HCT116 (cell line): ENCODE results near the gene CFDP1. TPM values are rescaled to one million over a fixed set of nuclear protein-coding genes. Genes with fewer than 3 reads are reported as not detected.

Source experiments
- ATAC-seq: fragments of 200-7000 bp; cut with Tn5 transposase; 2 replicates; pipeline ENCODE4 v1.9.1; 2020; ENCODE audit warnings: mild to moderate bottlenecking, moderate library complexity
- Bru-seq: library from RNA; stranded (reverse); fragments of 400-500 nt; gene quantifications from one replicate; lab custom pipeline; 2021; lab: Mats Ljungman, UMichigan
- BruChase-seq, 2 experiments: library from RNA; stranded (reverse); fragments of 400-500 nt; gene quantifications; one replicate each; lab custom pipeline; 2021; lab: Mats Ljungman, UMichigan
- BruUV-seq: library from RNA; stranded (reverse); fragments of 400-500 nt; replicated peaks from 2 replicates; lab custom pipeline; 2021; lab: Mats Ljungman, UMichigan
- CTCF ChIA-PET: fragments of 300-600 bp; sonication (Branson Sonifier 250); formaldehyde crosslinking; loops from one replicate; lab custom pipeline; 2021; ENCODE audit warnings: antibody characterized with exemption; lab: Charles Lee
- POLR2A ChIA-PET: fragments of 300-600, 350-600 bp; sonication (Branson Sonifier 250); formaldehyde crosslinking; loops from one replicate; lab custom pipeline; 2021; ENCODE audit warnings: antibody characterized with exemption; lab: Charles Lee
- RAD21 ChIA-PET, 2 experiments: fragments of 300-600 bp; sonication (Branson Sonifier 250); formaldehyde crosslinking; loops; one replicate each; lab custom pipeline; 2023; ENCODE audit warnings: low total read pairs in 2 of 2; ENCODE audit not compliant: uncharacterized antibody in 2 of 2, unreplicated experiment in 2 of 2, low non-redundant PET in 1 of 2; lab: Charles Lee
- DNase-seq: peaks from one replicate; pipeline ENCODE4 v3.0.0-alpha.2; 2010; ENCODE audit warnings: low read depth, low spot score
- H2AFZ ChIP-seq: fragments of 200-600 bp; shearing (Covaris generic), sonication (generic); 2 replicates; pipeline ENCODE4 v1.6.1; 2017; ENCODE audit warnings: low read depth, mixed run types, mixed read lengths, antibody characterized with exemption, low read length; ENCODE audit not compliant: poor library complexity, severe bottlenecking
- H3K27ac ChIP-seq: 2 replicates; pipeline ENCODE4 v1.5.1; 2012; ENCODE audit warnings: low read depth, low read length
- H3K27me3 ChIP-seq: fragments of 200-600 bp; sonication (generic); 2 replicates; pipeline ENCODE4 v1.6.1; 2016; ENCODE audit warnings: mixed run types, low read length, mixed read lengths; ENCODE audit not compliant: insufficient read depth
- H3K36me3 ChIP-seq, 2 experiments: fragments of 200-500 bp in 1 of 2; fragments of 200-600 bp in 1 of 2; sonication (Bioruptor generic) in 1 of 2; sonication (generic) in 1 of 2; 2 replicates each; pipeline versions ENCODE4 v1.5.1 to v1.6.1; 2014 to 2016; ENCODE audit warnings: low read length in 2 of 2, inconsistent platforms in 1 of 2, mixed read lengths in 1 of 2, mixed run types in 1 of 2; ENCODE audit not compliant: insufficient read depth in 2 of 2, control insufficient read depth in 1 of 2
- H3K4me1 ChIP-seq, 2 experiments: fragments of 200-600 bp in 1 of 2; sonication (generic) in 1 of 2; 2 replicates each; pipeline versions ENCODE4 v1.5.1 to v1.6.1; 2012 to 2017; ENCODE audit warnings: low read length in 2 of 2, inconsistent platforms in 1 of 2, mild to moderate bottlenecking in 1 of 2, mixed read lengths in 1 of 2, mixed run types in 1 of 2, moderate library complexity in 1 of 2; ENCODE audit not compliant: insufficient read depth in 2 of 2, control insufficient read depth in 1 of 2
- H3K4me2 ChIP-seq: fragments of 200-600 bp; sonication (generic); 2 replicates; pipeline ENCODE4 v1.6.1; 2017; ENCODE audit warnings: mixed run types, low read length, mixed read lengths
- H3K4me3 ChIP-seq, 2 experiments: fragments of 200-600 bp in 1 of 2; sonication (generic) in 1 of 2; replicated peaks in 1 of 2; 2 replicates each; pipeline ENCODE4 v1.5.1; 2011 to 2016; ENCODE audit warnings: low read length in 2 of 2, control low read depth in 1 of 2, low read depth in 1 of 2, mild to moderate bottlenecking in 1 of 2, mixed read lengths in 1 of 2, mixed run types in 1 of 2
- H3K79me2 ChIP-seq: fragments of 200-600 bp; sonication (generic); 2 replicates; pipeline ENCODE4 v1.6.1; 2017; ENCODE audit warnings: mild to moderate bottlenecking, mixed run types, low read length, moderate library complexity, mixed read lengths; ENCODE audit not compliant: insufficient read depth
- H3K9ac ChIP-seq: fragments of 200-600 bp; sonication (generic); 2 replicates; pipeline ENCODE4 v1.6.1; 2016; ENCODE audit warnings: low read length, mixed read lengths
- H3K9me2 ChIP-seq: fragments of 200-600 bp; sonication (generic), shearing (Covaris generic); 2 replicates; pipeline ENCODE4 v1.6.1; 2017; ENCODE audit warnings: mixed run types, mild to moderate bottlenecking, moderate library complexity; ENCODE audit not compliant: insufficient read depth
- H3K9me3 ChIP-seq, 2 experiments: fragments of 200-500 bp in 1 of 2; fragments of 200-600 bp in 1 of 2; sonication (Bioruptor generic) in 1 of 2; sonication (generic) in 1 of 2; 2 replicates each; pipeline ENCODE4 v1.6.1; 2014 to 2017; ENCODE audit warnings: low read length in 2 of 2, mixed read lengths in 2 of 2, inconsistent platforms in 1 of 2, low read depth in 1 of 2, mild to moderate bottlenecking in 1 of 2, mixed run types in 1 of 2, moderate library complexity in 1 of 2; ENCODE audit not compliant: control insufficient read depth in 1 of 2, insufficient read depth in 1 of 2
- H4K20me1 ChIP-seq: fragments of 200-600 bp; sonication (generic), shearing (Covaris generic); 2 replicates; pipeline ENCODE4 v1.6.1; 2017; ENCODE audit warnings: mixed run types, mild to moderate bottlenecking, moderate library complexity; ENCODE audit not compliant: insufficient read depth
- CBX3 ChIP-seq: IDR thresholded peaks from 2 replicates; pipeline ENCODE4 v1.6.1; 2012; ENCODE audit warnings: low read depth
- CEBPB ChIP-seq: IDR thresholded peaks from 2 replicates; pipeline ENCODE4 v1.6.1; 2012; ENCODE audit warnings: low read depth
- EGR1 ChIP-seq: IDR thresholded peaks from 2 replicates; pipeline ENCODE4 v1.6.1; 2012; ENCODE audit warnings: low read depth
- FOSL1 ChIP-seq: IDR thresholded peaks from 2 replicates; pipeline ENCODE4 v1.6.1; 2012; ENCODE audit warnings: low read depth
- JUND ChIP-seq: IDR thresholded peaks from 2 replicates; pipeline ENCODE4 v1.6.1; 2012
- MAX ChIP-seq: IDR thresholded peaks from 2 replicates; pipeline ENCODE4 v1.6.1; 2012
- POLR2A ChIP-seq: IDR thresholded peaks from 2 replicates; pipeline ENCODE4 v1.7.0; 2011; ENCODE audit warnings: borderline replicate concordance; ENCODE audit not compliant: insufficient read depth, insufficient read length; ENCODE audit errors: extremely low read depth
- POLR2AphosphoS5 ChIP-seq: IDR thresholded peaks from 2 replicates; pipeline ENCODE4 v1.6.1; 2011; ENCODE audit warnings: mild to moderate bottlenecking, low read depth, low read length, moderate library complexity
- REST ChIP-seq: IDR thresholded peaks from 2 replicates; pipeline ENCODE4 v1.6.1; 2012; ENCODE audit warnings: low read depth
- SIN3A ChIP-seq: IDR thresholded peaks from 2 replicates; pipeline ENCODE4 v1.6.1; 2012; ENCODE audit warnings: low read depth
- SRF ChIP-seq: IDR thresholded peaks from 2 replicates; pipeline ENCODE4 v1.6.1; 2012; ENCODE audit warnings: low read depth
- TCF7L2 ChIP-seq: IDR thresholded peaks from 2 replicates; pipeline ENCODE4 v1.7.0; 2011; ENCODE audit warnings: borderline replicate concordance, inconsistent platforms; ENCODE audit not compliant: insufficient read depth, insufficient read length; ENCODE audit errors: extremely low read depth
- YY1 ChIP-seq: IDR thresholded peaks from 2 replicates; pipeline ENCODE4 v1.6.1; 2011; ENCODE audit warnings: low read length, low read depth, moderate library complexity, mild to moderate bottlenecking; ENCODE audit not compliant: insufficient replicate concordance; ENCODE audit errors: extremely low read depth
- ZBTB33 ChIP-seq: IDR thresholded peaks from 2 replicates; pipeline ENCODE4 v1.6.1; 2011; ENCODE audit warnings: mild to moderate bottlenecking, low read length, moderate library complexity; ENCODE audit not compliant: insufficient replicate concordance; ENCODE audit errors: extremely low read depth
- ZFX ChIP-seq: fragments of 450-650 bp; IDR thresholded peaks from 2 replicates; pipeline ENCODE4 v1.6.1; 2017
- ZNF274 ChIP-seq: fragments of 200-500 bp; sonication (Bioruptor generic); IDR thresholded peaks from 2 replicates; pipeline ENCODE4 v1.6.1; 2014; ENCODE audit warnings: mild to moderate bottlenecking, low read depth, low read length, inconsistent platforms
- intact Hi-C: fragments of 100-400 bp; cut with micrococcal nuclease; formaldehyde crosslinking; loops from 2 replicates; pipeline ENCODE4 v1.10.0; 2022
- long read RNA-seq: library from polyadenylated mRNA; unstranded; transcript quantifications from one replicate; pipeline ENCODE4 v2.0.0, GENCODE V29; 2021; ENCODE audit not compliant: unreplicated experiment
- polyA plus RNA-seq: library from polyadenylated mRNA; unstranded; fragments of >200 nt; gene quantifications from 2 replicates; pipeline ENCODE4 v1.2.1, GENCODE V29; 2012; ENCODE audit warnings: missing spikeins
- total RNA-seq: library from RNA; stranded (reverse); gene quantifications from one replicate; pipeline ENCODE4 v1.2.1, GENCODE V29; 2021; ENCODE audit not compliant: unreplicated experiment

Gene CFDP1
- total RNA-seq: 45.3 TPM
- 40.9 and 53.4 TPM in 2 replicates for polyA plus RNA-seq
- Bru-seq, nascent RNA: percentile 77 among the genes with signal in this experiment
- BruChase-seq, experiment 1, labeled RNA remaining after a 6-hour chase: percentile 71 among the genes with signal in this experiment
- percentile 71 among the genes with signal in this experiment for BruChase-seq, experiment 2, labeled RNA remaining after a 2-hour chase
- long read RNA-seq, transcript CFDP1-201 (7 exons, 1,275 nt): major isoform, 55 of 86 reads
- long read RNA-seq, partial matches to known transcripts: 18 of 86 reads
- long read RNA-seq, other reads (novel, unspliced or antisense): 13 of 86 reads

- ChIA-PET CTCF (interaction anchor here (0.8 to 1.9 kb wide), 3 partner anchors 32 to 1738 kb away, joined by 3 to 4 read pairs (median 3); partner anchors contain the start of gene TMEM170A), POLR2A (interaction anchor here (0.5 kb wide), 1 partner anchor 301 kb away, joined by 3 read pairs; no protein-coding TSS in a partner anchor)
- Histone ChIP-seq H3K4me2 (peak within 1 kb of the TSS; percentile 95), H4K20me1 (0 out of 2 replicates have a peak, but pooled peaks cover 4% of the 10 kb centered on the region)
- intact Hi-C loops: no loop called here
- TF ChIP-seq EGR1 (peak; percentile 76), POLR2AphosphoS5 (peak; percentile 86), JUND (no peak), MAX (peak; percentile 99), SRF (no peak), FOSL1 (0 out of 2 replicates have a peak, but pooled peaks have one; percentile 0), CBX3 (peak; percentile 79), ZNF274 (no peak), TCF7L2 (no peak), POLR2A (peak; percentile 61), REST (no peak), ZFX (no peak; the same call in 1 of the 2 replicates), ZBTB33 (no peak), YY1 (peak; percentile 35), CEBPB (no peak), SIN3A (peak; percentile 91)
- TF ChIP-seq, all 23 proteins: peak for 8
- H2AFZ ChIP-seq: peak within 1 kb of the TSS; percentile 97
- peaks cover 45% of the 10 kb centered on the region for H3K79me2 ChIP-seq
- peak; percentile 94 for ATAC-seq
- no peaks in the 10 kb centered on the region for H3K9me3 ChIP-seq
- H3K4me1 ChIP-seq: peaks cover 0 to 20% of the 10 kb centered on the region in 2 experiments; a peak in 3 of 4 replicates
- H3K9me2 ChIP-seq: no peaks in the 10 kb centered on the region
- H3K36me3 ChIP-seq: no peaks in the 10 kb centered on the region
- TSS peak; percentile 62 for BruUV-seq
- RAD21 ChIA-PET: no interaction called here
- H3K4me3 ChIP-seq: peak within 1 kb of the TSS; percentile 53 to 79
- peak within 1 kb of the TSS; percentile 83 for H3K9ac ChIP-seq
- H3K27ac ChIP-seq: peak within 1 kb of the TSS; percentile 67
- DNase-seq: peak; percentile 88
- no peaks in the 10 kb centered on the region for H3K27me3 ChIP-seq
These were observed at the start of gene CFDP1 for GRCh38 chr16:75432828-75433731. CFDP1 (minus strand) TSS chr16:75433503; CDS start chr16:75433352, 151 bp downstream.
